GM18505 (cell line): ENCODE results near the gene STXBP5L.
"Not testable (repeated sequence)": the region's sequence is repeated elsewhere in the genome, so short reads cannot be mapped to it uniquely, and the experiment has no call there.

Source experiments
- ATAC-seq: cut with Tn5 transposase; IDR thresholded peaks from one replicate; pipeline ENCODE4 v1.9.1; 2021; ENCODE audit not compliant: unreplicated experiment
- POLR2A ChIP-seq: IDR thresholded peaks from 4 replicates; pipeline ENCODE4 v1.6.1; 2011; ENCODE audit warnings: borderline replicate concordance; ENCODE audit not compliant: insufficient read depth, insufficient read length; ENCODE audit errors: extremely low read depth

STXBP5L gene

GRCh38 chr3:121399820-121400219, 491.8 kb downstream of the STXBP5L start:
- no peak for TF ChIP-seq POLR2A
- no peak for ATAC-seq

DNA sequence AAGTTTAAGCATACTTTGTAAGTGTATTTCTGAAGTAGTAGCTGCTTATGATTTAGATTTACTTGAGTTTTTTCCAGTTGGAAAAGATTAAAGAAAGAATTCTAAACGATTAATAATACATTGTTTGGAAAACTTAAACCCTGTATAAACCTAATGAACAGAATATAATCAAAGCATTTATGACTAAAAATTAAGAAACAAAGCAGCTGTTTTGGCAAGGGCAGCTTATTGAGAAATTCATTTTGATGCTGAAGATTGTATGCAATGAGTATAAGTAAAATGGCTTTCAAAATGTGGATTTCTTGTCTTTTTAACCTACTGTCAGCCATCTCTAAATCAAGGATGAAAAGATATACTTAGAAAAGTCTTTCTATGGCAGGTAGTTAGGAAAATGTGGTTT, 497.6 kb downstream of the STXBP5L start:
- ATAC-seq: no peak
- TF ChIP-seq POLR2A: no peak

DNA sequence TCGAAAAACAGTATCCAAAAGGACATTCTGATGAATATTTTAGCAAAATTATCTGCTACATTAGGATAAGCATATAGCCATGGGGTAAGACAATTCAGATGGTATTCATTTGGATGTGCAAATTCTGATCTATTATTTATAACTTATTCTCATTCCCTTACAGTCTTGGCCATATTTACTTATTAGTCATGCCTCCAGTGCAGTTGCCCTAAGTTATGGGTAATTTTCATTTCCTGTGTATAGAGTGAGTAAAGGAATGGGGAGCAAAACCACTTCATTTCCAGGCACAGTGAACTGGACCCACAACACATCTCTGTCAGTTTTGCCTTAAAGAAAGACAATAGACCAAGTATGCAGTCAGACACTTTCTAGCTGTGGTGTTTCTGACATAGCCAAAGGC, 503.5 kb downstream of the STXBP5L start:
- no peak for ATAC-seq
- TF ChIP-seq POLR2A: no peak

DNA sequence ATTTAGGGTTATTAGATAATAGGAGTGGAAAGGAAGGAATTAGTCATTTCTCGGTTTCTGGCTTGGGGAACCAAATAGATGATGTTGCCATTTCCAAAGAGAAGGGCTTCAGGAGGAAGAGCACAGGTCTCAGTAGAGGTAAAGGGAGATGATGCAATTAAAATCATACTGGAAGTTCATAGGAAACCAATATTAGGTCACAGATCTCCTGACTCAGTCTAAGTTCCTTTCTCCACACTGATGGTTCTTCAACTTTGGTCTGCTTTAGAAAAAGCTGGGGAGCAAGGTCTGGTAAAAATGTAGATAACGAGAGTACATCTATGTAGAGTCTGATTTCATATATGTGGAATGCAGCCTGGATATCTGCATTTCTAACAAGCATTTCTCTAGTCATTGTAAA, 506.9 kb downstream of the STXBP5L start:
- no peak for TF ChIP-seq POLR2A
- no peak for ATAC-seq

GRCh38 chr3:121418182-121418581, 510.2 kb downstream of the STXBP5L start:
- ATAC-seq: no peak
- TF ChIP-seq POLR2A: no peak

- ATAC-seq: no peak
Observed at GRCh38 chr3:121424549-121424948, 516.5 kb downstream of the STXBP5L start.

GRCh38 chr3:121430664-121431215, 522.7 kb downstream of the STXBP5L start:
- no peak for TF ChIP-seq POLR2A
- ATAC-seq: no peak

More at GRCh38 chr3:121424549-121424948, 516.5 kb downstream of the STXBP5L start:
- no peak for TF ChIP-seq POLR2A

GRCh38 chr3:121431726-121432517, 523.9 kb downstream of the STXBP5L start:
- TF ChIP-seq POLR2A: no peak
- peak; percentile 97 for ATAC-seq

- no peak for TF ChIP-seq POLR2A
- no peak for ATAC-seq
Observed at GRCh38 chr3:121436074-121436473, 528.1 kb downstream of the STXBP5L start.

- no peak for TF ChIP-seq POLR2A
Observed at GRCh38 chr3:121436641-121437040, 528.6 kb downstream of the STXBP5L start.

DNA sequence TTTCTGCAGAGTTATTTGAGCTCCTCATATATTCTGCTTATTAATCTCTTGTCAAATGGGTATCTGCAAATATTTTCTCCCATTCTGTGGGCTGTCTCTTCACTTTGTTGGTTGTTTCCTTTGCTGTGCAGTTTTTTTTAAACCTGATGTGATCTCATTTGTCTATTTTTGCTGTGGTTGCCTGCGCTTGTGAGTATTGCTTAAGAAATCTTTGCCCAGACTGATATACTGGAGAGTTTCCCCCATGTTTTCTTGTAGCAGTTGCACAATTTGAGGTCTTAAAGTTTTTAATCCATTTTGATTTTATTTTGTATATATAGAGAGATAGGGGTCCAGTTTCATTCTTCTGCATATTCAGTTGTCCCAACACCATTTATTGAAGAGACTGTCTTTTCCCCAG, 535.5 kb downstream of the STXBP5L start:
- no peak for TF ChIP-seq POLR2A
- ATAC-seq: no peak

More at GRCh38 chr3:121436641-121437040, 528.6 kb downstream of the STXBP5L start:
- no peak for ATAC-seq

GRCh38 chr3:121451752-121452151, 543.7 kb downstream of the STXBP5L start:
- ATAC-seq: not testable (repeated sequence)

DNA sequence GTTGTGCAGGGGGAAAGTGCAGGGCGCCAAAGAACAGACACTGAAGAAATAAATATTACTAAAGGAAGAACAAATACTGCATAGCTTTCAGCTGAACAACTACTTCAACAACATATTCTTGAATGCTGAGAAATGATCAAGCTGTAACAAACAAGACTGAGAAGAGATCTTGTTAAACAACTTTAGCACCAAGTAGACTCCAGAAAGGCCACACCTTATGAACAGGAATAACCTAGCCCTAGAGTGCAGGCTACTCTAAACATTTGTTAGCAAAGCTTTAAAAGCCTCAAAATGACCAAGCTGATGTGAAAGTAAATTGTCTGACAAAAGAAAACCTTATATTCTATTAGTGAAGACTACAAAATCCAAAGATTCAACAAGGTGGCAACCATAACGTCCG, 554.6 kb downstream of the STXBP5L start:
- no peak for ATAC-seq
- no peak for TF ChIP-seq POLR2A

GRCh38 chr3:121463745-121464144, 555.7 kb downstream of the STXBP5L start:
- no peak for ATAC-seq
- no peak for TF ChIP-seq POLR2A

DNA sequence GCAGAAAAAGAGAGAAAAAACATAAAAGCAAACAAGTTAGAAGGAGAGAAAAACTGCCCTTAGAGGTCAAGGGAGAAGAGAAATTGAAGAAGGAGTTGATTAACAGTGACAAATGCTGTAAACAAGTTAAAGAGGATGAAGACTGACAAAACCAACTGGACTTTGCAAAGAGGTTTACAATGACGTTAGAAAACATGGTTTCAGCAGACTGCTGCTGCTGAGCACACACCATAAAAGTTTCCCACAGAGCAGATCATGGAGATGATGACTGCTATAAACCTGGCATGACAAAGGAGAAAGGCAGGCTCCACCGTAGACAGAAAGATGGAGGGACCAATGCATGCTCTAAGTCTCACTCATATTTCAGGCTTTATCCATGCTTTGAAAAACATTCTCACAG, 559.1 kb downstream of the STXBP5L start:
- no peak for ATAC-seq
- no peak for TF ChIP-seq POLR2A

- ATAC-seq: no peak
- no peak for TF ChIP-seq POLR2A
Observed at GRCh38 chr3:121473001-121473400, 565.0 kb downstream of the STXBP5L start.
